ENCODE measurements around the gene SLC7A1. TPM values are rescaled to one million over a fixed set of nuclear protein-coding genes. Genes with fewer than 3 reads are reported as not detected.

Gene SLC7A1
- total RNA-seq, 4 donors from 2014 or later: 1.6 to 4.6 (median 3.7) TPM

DNA sequence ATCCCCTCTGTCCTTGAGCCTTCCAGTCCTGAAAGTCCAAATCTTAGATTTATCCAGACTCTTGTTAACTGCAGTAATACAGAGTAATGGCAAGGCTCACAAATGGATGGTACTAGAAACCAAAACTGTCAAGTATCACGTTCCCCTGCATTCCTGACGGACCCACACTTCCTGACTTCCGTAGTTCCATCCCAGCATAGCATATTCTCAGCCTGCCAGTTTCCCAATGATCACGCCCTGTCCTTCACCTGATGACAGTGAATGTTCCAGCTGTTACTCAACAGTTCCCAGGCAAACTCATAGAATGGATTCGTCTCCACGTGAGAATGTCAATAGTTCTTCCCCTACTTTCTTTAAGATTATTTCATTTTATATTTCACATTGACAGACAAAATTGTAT is 33.6 kb downstream of the SLC7A1 start:
- H3K36me3 ChIP-seq: no peaks in the 10 kb centered on the region
- H3K27me3 ChIP-seq: no peaks in the 10 kb centered on the region
- no peak overlapping the region for H3K27ac ChIP-seq
- H3K4me3 ChIP-seq: no peak overlapping the region
- in situ Hi-C loops (cut with MboI; ENCODE audit: low sequenced_read_pairs in 4 of 4): no loop called here
- no peaks in the 10 kb centered on the region for H3K9me3 ChIP-seq
- H3K4me1 ChIP-seq: no peaks in the 10 kb centered on the region
- intact Hi-C loops (cut with DNase I; ENCODE audit: low total_unique reads): no loop called here
- ATAC-seq (no peak), DNase-seq (no peak)
- no peak for TF ChIP-seq POLR2A (IDR thresholded peaks at IDR 0.05)
- TF ChIP-seq, protein P1, sequence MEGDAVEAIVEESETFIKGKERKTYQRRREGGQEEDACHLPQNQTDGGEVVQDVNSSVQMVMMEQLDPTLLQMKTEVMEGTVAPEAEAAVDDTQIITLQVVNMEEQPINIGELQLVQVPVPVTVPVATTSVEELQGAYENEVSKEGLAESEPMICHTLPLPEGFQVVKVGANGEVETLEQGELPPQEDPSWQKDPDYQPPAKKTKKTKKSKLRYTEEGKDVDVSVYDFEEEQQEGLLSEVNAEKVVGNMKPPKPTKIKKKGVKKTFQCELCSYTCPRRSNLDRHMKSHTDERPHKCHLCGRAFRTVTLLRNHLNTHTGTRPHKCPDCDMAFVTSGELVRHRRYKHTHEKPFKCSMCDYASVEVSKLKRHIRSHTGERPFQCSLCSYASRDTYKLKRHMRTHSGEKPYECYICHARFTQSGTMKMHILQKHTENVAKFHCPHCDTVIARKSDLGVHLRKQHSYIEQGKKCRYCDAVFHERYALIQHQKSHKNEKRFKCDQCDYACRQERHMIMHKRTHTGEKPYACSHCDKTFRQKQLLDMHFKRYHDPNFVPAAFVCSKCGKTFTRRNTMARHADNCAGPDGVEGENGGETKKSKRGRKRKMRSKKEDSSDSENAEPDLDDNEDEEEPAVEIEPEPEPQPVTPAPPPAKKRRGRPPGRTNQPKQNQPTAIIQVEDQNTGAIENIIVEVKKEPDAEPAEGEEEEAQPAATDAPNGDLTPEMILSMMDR (IDR thresholded peaks at IDR 0.05 in 4 of 5, conservative IDR thresholded peaks at IDR 0.05 in 1 of 5): no peak

DNA sequence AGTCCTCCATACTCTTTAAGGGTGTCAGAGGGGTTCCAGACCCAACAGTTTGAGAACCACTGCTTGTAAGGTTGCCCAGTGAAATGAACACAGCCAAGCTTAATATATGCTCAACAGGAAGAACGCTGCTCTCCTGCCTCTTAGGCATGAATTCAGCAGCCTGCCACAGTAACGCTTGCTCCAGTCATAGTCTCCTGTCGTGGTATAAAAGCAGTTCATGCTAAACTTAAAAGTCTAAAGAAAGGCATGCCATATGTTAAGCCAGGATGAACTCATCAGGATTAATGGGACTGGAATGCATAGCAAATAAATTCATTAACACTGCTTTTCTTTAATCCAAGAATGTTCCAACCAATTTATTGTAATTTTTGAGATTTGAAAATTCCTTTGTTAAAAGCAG is 38.7 kb downstream of the SLC7A1 start:
- no peak overlapping the region for H3K27ac ChIP-seq
- no peak overlapping the region for H3K4me3 ChIP-seq
- in situ Hi-C loops (cut with MboI; ENCODE audit: low sequenced_read_pairs in 4 of 4): no loop called here
- H3K27me3 ChIP-seq: no peaks in the 10 kb centered on the region
- intact Hi-C loops (cut with DNase I; ENCODE audit: low total_unique reads): no loop called here
- H3K36me3 ChIP-seq: no peaks in the 10 kb centered on the region
- no peaks in the 10 kb centered on the region for H3K4me1 ChIP-seq
- ATAC-seq (no peak), DNase-seq (no peak)
- no peak for TF ChIP-seq POLR2A (IDR thresholded peaks at IDR 0.05)
- TF ChIP-seq, protein P1 (IDR thresholded peaks at IDR 0.05 in 4 of 5, conservative IDR thresholded peaks at IDR 0.05 in 1 of 5): no peak
- H3K9me3 ChIP-seq: no peaks in the 10 kb centered on the region

DNA sequence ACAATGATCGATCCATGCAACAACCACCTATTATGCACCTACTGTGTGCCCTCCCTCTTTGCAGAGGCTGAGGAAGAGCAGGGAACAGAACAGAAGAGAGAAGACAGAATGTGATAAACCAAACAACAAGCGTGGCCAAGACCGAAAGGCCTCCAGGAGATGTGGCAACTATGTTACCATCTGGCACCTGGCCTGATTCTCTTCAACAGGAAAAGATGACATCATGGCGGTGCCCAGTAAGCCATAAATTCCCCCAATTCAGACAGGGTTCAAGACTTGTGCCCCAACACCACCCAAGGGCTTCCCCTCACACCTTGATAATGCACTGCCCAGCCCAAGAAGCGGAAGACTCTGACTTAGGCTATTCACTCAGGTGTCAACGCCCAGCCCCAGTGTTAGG is 44.3 kb downstream of the SLC7A1 start:
- no peak for TF ChIP-seq POLR2A (IDR thresholded peaks at IDR 0.05)
- TF ChIP-seq, protein P1 (IDR thresholded peaks at IDR 0.05 in 4 of 5, conservative IDR thresholded peaks at IDR 0.05 in 1 of 5): no peak
- in situ Hi-C loops (cut with MboI; ENCODE audit: low sequenced_read_pairs in 4 of 4) (no loop called here), intact Hi-C loops (cut with DNase I; ENCODE audit: low total_unique reads) (no loop called here)
- Histone ChIP-seq H3K4me3 (no peak overlapping the region), H3K27me3 (no peaks in the 10 kb centered on the region), H3K36me3 (no peaks in the 10 kb centered on the region), H3K4me1 (no peaks in the 10 kb centered on the region), H3K27ac (no peak overlapping the region), H3K9me3 (no peaks in the 10 kb centered on the region)
- DNase-seq (no peak), ATAC-seq (no peak)

DNA sequence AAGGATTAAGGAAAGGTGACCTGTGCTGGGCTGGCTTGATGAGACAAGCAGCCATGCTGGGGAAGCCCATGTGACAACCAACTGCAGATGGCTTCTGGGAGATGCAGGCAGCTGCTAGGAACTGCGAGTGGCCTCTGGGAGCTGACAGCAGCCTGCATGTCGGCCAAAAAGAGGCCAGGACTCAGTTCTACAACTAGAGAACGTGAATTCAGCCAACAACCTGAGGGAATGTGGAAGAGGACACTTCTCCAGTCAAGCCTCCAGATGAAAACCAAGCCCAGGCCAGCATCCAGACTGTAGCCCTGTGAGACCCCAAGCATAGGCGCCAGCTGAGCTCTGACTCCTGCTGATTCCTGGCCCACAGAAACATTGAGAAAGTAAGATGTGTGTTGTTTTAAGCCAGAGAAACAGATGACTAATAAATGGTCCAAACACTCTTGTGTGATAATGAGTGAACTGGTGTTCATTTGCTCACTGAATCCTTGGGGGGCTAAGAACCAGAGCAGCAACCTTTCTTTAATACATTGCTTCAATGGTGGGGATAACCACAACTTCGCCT is 45.0 kb downstream of the SLC7A1 start:
- no peaks in the 10 kb centered on the region for H3K36me3 ChIP-seq
- H3K27me3 ChIP-seq: no peaks in the 10 kb centered on the region
- no peak for DNase-seq
- no peaks in the 10 kb centered on the region for H3K4me1 ChIP-seq
- H3K9me3 ChIP-seq: no peaks in the 10 kb centered on the region
- no peak for ATAC-seq
- no peak overlapping the region for H3K4me3 ChIP-seq
- in situ Hi-C loops (cut with MboI; ENCODE audit: low sequenced_read_pairs in 4 of 4) (no loop called here), intact Hi-C loops (cut with DNase I; ENCODE audit: low total_unique reads) (no loop called here)
- H3K27ac ChIP-seq: no peak overlapping the region
- TF ChIP-seq POLR2A (IDR thresholded peaks at IDR 0.05): no peak
- TF ChIP-seq, protein P1 (IDR thresholded peaks at IDR 0.05 in 4 of 5, conservative IDR thresholded peaks at IDR 0.05 in 1 of 5): no peak

DNA sequence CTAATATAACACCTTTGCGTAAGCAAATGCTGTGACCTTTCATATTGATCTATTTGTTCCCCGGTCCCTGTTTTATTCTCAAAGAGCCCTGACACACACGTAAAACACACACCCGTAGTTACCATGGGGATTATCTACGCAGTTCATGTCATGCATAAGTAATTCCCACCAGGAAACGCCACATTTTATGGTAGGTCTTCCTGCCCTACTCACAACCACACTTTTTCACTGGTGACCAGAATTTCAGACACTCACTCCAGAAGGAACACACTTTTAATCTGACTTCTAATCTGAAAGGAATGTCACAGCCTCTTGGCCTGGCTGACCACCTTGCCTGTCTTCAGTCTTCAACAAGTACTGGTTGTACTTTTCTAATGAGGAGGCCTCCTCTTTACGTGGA is 46.8 kb downstream of the SLC7A1 start:
- TF ChIP-seq, protein P1 (IDR thresholded peaks at IDR 0.05 in 4 of 5, conservative IDR thresholded peaks at IDR 0.05 in 1 of 5): no peak
- no peak for TF ChIP-seq POLR2A (IDR thresholded peaks at IDR 0.05)
- no peaks in the 10 kb centered on the region for H3K27me3 ChIP-seq
- no peak overlapping the region for H3K4me3 ChIP-seq
- no peak overlapping the region for H3K27ac ChIP-seq
- in situ Hi-C loops (cut with MboI; ENCODE audit: low sequenced_read_pairs in 4 of 4) (no loop called here), intact Hi-C loops (cut with DNase I; ENCODE audit: low total_unique reads) (no loop called here)
- no peaks in the 10 kb centered on the region for H3K9me3 ChIP-seq
- no peak for DNase-seq
- no peaks in the 10 kb centered on the region for H3K36me3 ChIP-seq
- no peak for ATAC-seq
- no peaks in the 10 kb centered on the region for H3K4me1 ChIP-seq
